AG10803 (cell line): ENCODE results near the gene OCA2.
A peak's percentile ranks its signal among the peaks of the same experiment; 100 is the strongest.

Source experiments
- DNase-seq: peaks from one replicate; pipeline ENCODE4 v3.0.0; 2010; ENCODE audit warnings: low read depth
- H3K4me3 ChIP-seq: 2 replicates; pipeline ENCODE4 v1.5.1; 2011; ENCODE audit warnings: mild to moderate bottlenecking, low read length, control low read depth
- CTCF ChIP-seq: conservative IDR thresholded peaks from 2 replicates; pipeline ENCODE4 v1.5.1; 2011; ENCODE audit warnings: mild to moderate bottlenecking, low read length, control low read depth, inconsistent platforms

OCA2 gene

DNA sequence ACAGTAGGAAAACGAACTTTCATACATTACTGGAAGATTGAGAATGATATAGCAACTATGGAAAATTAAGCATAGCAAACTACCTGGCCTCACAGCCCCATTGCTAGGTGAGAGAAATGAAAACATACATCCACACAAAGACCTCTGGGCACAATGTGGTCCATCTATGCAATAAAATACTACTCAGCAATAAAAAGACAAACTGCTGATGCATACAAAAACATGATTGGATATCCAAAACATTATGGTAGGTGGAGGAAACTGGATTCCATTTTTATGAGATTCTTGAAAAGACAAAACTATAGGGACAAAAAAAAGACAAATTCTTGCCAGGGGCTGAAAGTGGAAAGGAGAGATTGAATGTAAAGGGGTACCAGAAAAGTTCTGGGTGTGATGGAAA, 308.8 kb downstream of the OCA2 start:
- no peak for TF ChIP-seq CTCF
- no peak for DNase-seq
- no peak overlapping the region for H3K4me3 ChIP-seq

DNA sequence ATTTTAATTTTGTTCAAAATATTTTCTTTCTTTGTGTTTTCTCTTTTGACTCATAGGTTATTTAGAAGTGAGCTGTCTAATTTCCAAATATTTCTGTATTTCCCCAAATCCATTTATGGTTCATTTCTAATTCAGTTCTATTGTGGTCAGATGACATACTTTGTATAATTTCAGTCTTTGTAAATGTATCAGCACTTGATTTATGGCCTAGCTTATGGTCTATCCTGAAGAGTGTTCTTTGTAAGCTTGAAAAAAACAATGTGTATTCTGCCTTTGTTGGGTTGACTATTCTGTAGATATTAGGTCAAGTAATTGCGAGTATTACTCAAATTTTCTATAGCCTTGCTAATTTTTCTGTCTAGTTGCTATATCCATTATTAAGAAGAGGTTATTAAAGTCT, 311.2 kb downstream of the OCA2 start:
- no peak for DNase-seq
- TF ChIP-seq CTCF, result no peak
- no peak overlapping the region for H3K4me3 ChIP-seq

- DNase-seq, result no peak
- no peak overlapping the region for H3K4me3 ChIP-seq
- TF ChIP-seq CTCF, result no peak
Observed at GRCh38 chr15:27784107-27784506, 315.0 kb downstream of the OCA2 start.

DNA sequence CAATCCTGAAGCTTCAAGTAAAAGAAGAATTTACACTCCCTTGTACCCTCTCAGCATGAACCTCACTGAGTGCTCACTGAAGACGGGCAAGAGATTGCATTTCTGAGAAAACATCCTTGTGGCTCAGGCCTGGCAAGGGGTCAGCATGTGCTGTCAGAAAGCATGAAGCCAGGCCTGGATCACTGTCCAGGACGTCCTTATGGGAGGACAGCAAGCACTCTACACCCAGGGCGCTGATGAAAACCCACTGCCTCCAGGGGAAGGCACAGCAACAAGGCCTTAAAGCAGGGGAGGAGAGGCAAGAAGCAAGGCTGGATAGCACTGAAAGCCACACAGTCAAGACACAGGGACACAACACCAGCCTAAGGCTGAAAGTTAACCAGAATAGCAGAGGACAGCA, 315.4 kb downstream of the OCA2 start:
- TF ChIP-seq CTCF, result no peak
- DNase-seq, result peak; percentile 20
- no peak overlapping the region for H3K4me3 ChIP-seq

DNA sequence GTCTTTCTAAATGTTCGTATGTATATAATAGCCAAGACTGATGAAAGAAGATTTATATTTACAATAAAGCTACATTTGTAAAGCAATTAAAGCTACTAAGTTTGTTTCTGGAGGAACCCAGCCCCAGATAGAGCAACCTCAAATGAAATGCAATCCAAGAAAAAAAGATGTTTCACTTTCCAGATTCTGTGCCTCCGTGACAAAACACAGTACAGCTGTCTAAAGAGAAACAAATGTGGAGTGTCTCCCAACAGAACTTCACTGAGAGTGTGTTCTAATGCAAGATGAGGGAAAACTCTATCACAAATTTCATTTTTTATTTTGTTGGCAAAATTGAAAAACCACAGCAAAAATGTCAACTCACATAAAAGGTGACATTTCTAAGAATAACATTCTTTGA, 317.0 kb downstream of the OCA2 start:
- no peak overlapping the region for H3K4me3 ChIP-seq
- DNase-seq, result no peak
- no peak for TF ChIP-seq CTCF

DNA sequence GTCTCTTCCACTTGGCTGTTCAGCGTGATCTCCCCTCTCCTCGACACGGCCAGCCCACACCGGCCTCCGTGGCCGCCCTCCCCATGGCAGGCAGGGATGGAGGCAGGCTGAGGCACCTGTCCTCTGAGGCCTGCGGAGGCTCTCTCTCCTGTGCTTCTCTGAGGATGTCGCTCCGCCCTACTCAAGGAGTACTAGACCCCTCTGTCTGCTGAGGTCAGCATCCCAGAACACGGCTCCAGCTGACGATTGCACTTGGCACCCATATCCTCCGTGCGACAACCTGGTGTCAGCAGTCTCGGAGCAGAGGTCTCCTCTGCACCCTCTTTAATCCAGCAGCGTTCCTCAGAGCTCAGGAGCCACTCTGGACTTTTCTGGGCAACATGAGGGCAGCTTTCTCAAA, 322.6 kb downstream of the OCA2 start:
- DNase-seq, result no peak
- H3K4me3 ChIP-seq, result no peak overlapping the region
- no peak for TF ChIP-seq CTCF

DNA sequence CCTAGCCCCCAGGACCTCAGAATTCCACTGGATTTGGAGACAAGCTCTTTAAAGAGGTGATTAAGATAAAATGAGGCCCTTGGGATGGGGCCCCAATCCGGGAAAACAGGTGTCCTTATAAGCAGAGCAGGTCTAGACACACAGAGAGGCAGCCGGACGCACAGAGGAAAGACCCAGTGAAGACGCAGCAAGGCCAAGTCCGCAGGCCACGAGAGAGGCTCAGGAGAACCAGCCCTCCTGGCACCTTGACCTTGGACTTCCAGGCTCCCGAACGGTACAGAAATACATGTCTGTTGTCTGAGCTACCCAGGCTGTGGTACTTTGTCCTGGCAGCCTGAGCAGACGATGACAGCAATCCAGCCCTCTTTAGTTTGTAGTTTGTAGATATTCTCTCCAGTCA, 324.5 kb downstream of the OCA2 start:
- DNase-seq, result no peak
- H3K4me3 ChIP-seq, result no peak overlapping the region
- TF ChIP-seq CTCF, result no peak
